GM13977 (cell line): ENCODE measurements around the gene AAGAB.

ENCODE experiments used
- DNase-seq: peaks from one replicate; pipeline ENCODE4 v3.0.0; 2012; ENCODE audit warnings: low spot score
- CTCF ChIP-seq: IDR thresholded peaks from 2 replicates; pipeline ENCODE4 v1.5.1; 2012; ENCODE audit warnings: mild to moderate bottlenecking, control low read depth; ENCODE audit not compliant: insufficient read depth; ENCODE audit errors: extremely low read depth, missing control alignments
- in situ Hi-C: fragments of 300-500 bp; cut with MboI; formaldehyde crosslinking; loops from one replicate; pipeline ENCODE4 v1.12.0; 2022; ENCODE audit warnings: low sequenced_read_pairs, low pct_unique_long_range_greater_than_20kb, mixed read lengths, inconsistent platforms; ENCODE audit not compliant: unreplicated experiment

The AAGAB gene

GRCh38 chr15:67190326-67190725 lies 64.1 kb downstream of the AAGAB start:
- TF ChIP-seq CTCF, result no peak
- DNase-seq, result peak; percentile 9
- in situ Hi-C loops, result no loop called here

- DNase-seq, result peak; percentile 6
- no peak for TF ChIP-seq CTCF
- in situ Hi-C loops, result no loop called here
Observed at GRCh38 chr15:67189326-67190051, 65.0 kb downstream of the AAGAB start.

GRCh38 chr15:67188551-67189218 lies 65.8 kb downstream of the AAGAB start:
- DNase-seq, result peak; percentile 6
- in situ Hi-C loops, result no loop called here
- no peak for TF ChIP-seq CTCF

GRCh38 chr15:67187351-67187854 lies 67.1 kb downstream of the AAGAB start:
- no peak for TF ChIP-seq CTCF
- DNase-seq, result no peak
- in situ Hi-C loops, result no loop called here

- no peak for TF ChIP-seq CTCF
- DNase-seq, result no peak
- in situ Hi-C loops, result no loop called here
Observed at GRCh38 chr15:67186688-67187087, 67.8 kb downstream of the AAGAB start.

- in situ Hi-C loops, result no loop called here
- DNase-seq, result no peak
Observed at GRCh38 chr15:67186226-67186649, 68.2 kb downstream of the AAGAB start.

More at GRCh38 chr15:67186226-67186649, 68.2 kb downstream of the AAGAB start:
- TF ChIP-seq CTCF, result no peak
